Activated CD4-positive, CD25-positive, alpha-beta regulatory T cell treated with anti-CD3 and anti-CD28 coated beads, Interleukin-2, amount 50 U/mL, for 24 hours (primary cell): ENCODE data around the gene C8G.

Experiments used
- ATAC-seq, 2 donors: fragments of 150-1000 bp; cut with Tn5 transposase; one replicate each; pipeline ENCODE4 v1.10.0; 2021; ENCODE audit warnings: mild to moderate bottlenecking in 1 of 2, moderate library complexity in 1 of 2

Gene C8G

GRCh38 chr9:136920734-136921231, 24.3 kb upstream of the C8G start:
- ATAC-seq = no peak

GRCh38 chr9:136921307-136921706, 23.7 kb upstream of the C8G start:
- no peak for ATAC-seq

- ATAC-seq = no peak
Measured at GRCh38 chr9:136921718-136922117, 23.3 kb upstream of the C8G start.

GRCh38 chr9:136922540-136922939, 22.5 kb upstream of the C8G start:
- no peak for ATAC-seq

- ATAC-seq = no peak
Measured at GRCh38 chr9:136923881-136924280, 21.2 kb upstream of the C8G start.

- ATAC-seq = no peak
Measured at GRCh38 chr9:136925414-136926153, 19.5 kb upstream of the C8G start.

- ATAC-seq = no peak
Measured at GRCh38 chr9:136926154-136926704, 18.8 kb upstream of the C8G start.

GRCh38 chr9:136926749-136927148, 18.3 kb upstream of the C8G start:
- no peak for ATAC-seq

GRCh38 chr9:136927343-136928271, 17.4 kb upstream of the C8G start:
- no peak for ATAC-seq

- peak in 1 of 2 donors; percentile 28 for ATAC-seq
Measured at GRCh38 chr9:136928591-136928990, 16.5 kb upstream of the C8G start.

- ATAC-seq = no peak
Measured at GRCh38 chr9:136930014-136930413, 15.0 kb upstream of the C8G start.

- no peak for ATAC-seq
Measured at GRCh38 chr9:136931611-136932130, 13.4 kb upstream of the C8G start.

GRCh38 chr9:136934277-136934676, 10.8 kb upstream of the C8G start:
- no peak for ATAC-seq

- ATAC-seq = no peak
Measured at GRCh38 chr9:136935651-136936050, 9.4 kb upstream of the C8G start.

GRCh38 chr9:136936645-136937170, 8.3 kb upstream of the C8G start:
- no peak for ATAC-seq

GRCh38 chr9:136937186-136938001, 7.6 kb upstream of the C8G start:
- peak in 1 of 2 donors; percentile 7 for ATAC-seq

- ATAC-seq = no peak
Measured at GRCh38 chr9:136939431-136939995, 5.5 kb upstream of the C8G start.

- no peak for ATAC-seq
Measured at GRCh38 chr9:136939996-136940525, 5.0 kb upstream of the C8G start.

GRCh38 chr9:136940526-136941230, 4.4 kb upstream of the C8G start:
- ATAC-seq = no peak

- ATAC-seq = no peak
Measured at GRCh38 chr9:136941231-136942111, 3.6 kb upstream of the C8G start.
